Activated T-helper 2 cell treated with anti-CD3 and anti-CD28 coated beads, Interferon-gamma antibody, Interleukin-2, Interleukin-4, amounts not matched to agents 10 μg/mL and 5 μg/mL and 100 μg/mL, durations not matched to agents 14 hours and 24 hours and 36 hours (primary cell): ENCODE results near the gene PSG1. TPM values are rescaled to one million over a fixed set of nuclear protein-coding genes. Genes with fewer than 3 reads are reported as not detected.
"Not testable (repeated sequence)": the region's sequence is repeated elsewhere in the genome, so short reads cannot be mapped to it uniquely, and the experiment has no call there.

Experiments
- DNase-seq: peaks from one replicate; pipeline ENCODE4 v3.0.0; 2021; ENCODE audit warnings: low spot score
- H3K27ac Mint-ChIP-seq: one replicate; pipeline ENCODE4 v1.8.0; 2021; ENCODE audit warnings: mixed read lengths
- H3K27me3 Mint-ChIP-seq: one replicate; pipeline ENCODE4 v1.8.0; 2021; ENCODE audit warnings: low read depth, mixed read lengths
- H3K36me3 Mint-ChIP-seq: one replicate; pipeline ENCODE4 v1.8.0; 2021; ENCODE audit warnings: low read depth, mixed read lengths
- H3K4me1 Mint-ChIP-seq: one replicate; pipeline ENCODE4 v1.8.0; 2021; ENCODE audit warnings: low read depth, mixed read lengths
- H3K4me3 Mint-ChIP-seq: one replicate; pipeline ENCODE4 v1.8.0; 2021; ENCODE audit warnings: low read depth, mild to moderate bottlenecking, moderate library complexity, mixed read lengths
- H3K9me3 Mint-ChIP-seq: one replicate; pipeline ENCODE4 v1.8.0; 2021; ENCODE audit warnings: mixed read lengths
- intact Hi-C: fragments of 100-400 bp; cut with micrococcal nuclease; formaldehyde crosslinking; loops from one replicate; pipeline ENCODE4 v1.15.1; 2023
- total RNA-seq: library from RNA; stranded (reverse); gene quantifications from 2 replicates; pipeline ENCODE4 v1.2.3, GENCODE V29; 2022

Gene PSG1
- total RNA-seq, 1 donor from 2014 or later: not detected

DNA sequence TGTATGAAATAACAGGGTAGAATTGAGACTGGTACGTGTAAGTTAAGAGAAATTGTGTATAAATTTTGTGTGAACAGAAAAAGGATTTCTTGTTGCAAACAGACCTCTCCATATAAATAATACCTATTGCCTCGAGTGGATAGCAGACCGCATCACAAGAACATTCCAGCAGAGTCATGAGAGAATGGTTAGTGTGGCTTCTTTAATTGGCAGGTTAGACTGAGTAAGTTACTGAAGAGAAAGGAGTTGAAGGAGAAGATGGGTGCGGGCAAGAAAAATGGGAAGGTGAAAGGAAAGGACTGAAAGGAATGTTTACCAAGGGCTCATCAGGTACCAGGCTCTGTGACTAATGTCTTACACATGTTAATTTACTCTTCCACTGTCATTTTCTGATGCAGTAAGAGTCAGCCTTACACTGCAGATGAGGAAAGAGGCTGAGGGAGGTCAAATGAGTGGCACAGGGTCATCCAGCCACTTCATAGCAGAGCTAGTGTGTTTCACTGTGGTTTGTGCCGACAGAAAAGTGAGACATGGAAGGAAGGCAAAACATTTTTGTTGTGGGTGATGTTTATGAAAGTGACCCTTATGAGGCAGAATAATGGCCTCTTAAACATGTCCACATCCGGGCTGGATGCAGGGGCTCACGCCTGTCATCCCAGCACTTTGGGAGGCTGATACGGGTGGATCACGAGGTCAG is 46.6 kb downstream of the PSG1 start:
- intact Hi-C loops, H3K27me3 Mint-ChIP-seq, H3K9me3 Mint-ChIP-seq, H3K36me3 Mint-ChIP-seq, H3K4me1 Mint-ChIP-seq, H3K4me3 Mint-ChIP-seq, DNase-seq, H3K27ac Mint-ChIP-seq: not testable (repeated sequence)

GRCh38 chr19:42832023-42832680 is 47.4 kb downstream of the PSG1 start:
- H3K4me1 Mint-ChIP-seq, H3K27ac Mint-ChIP-seq, H3K27me3 Mint-ChIP-seq, H3K4me3 Mint-ChIP-seq, H3K9me3 Mint-ChIP-seq, DNase-seq, intact Hi-C loops, H3K36me3 Mint-ChIP-seq: not testable (repeated sequence)

DNA sequence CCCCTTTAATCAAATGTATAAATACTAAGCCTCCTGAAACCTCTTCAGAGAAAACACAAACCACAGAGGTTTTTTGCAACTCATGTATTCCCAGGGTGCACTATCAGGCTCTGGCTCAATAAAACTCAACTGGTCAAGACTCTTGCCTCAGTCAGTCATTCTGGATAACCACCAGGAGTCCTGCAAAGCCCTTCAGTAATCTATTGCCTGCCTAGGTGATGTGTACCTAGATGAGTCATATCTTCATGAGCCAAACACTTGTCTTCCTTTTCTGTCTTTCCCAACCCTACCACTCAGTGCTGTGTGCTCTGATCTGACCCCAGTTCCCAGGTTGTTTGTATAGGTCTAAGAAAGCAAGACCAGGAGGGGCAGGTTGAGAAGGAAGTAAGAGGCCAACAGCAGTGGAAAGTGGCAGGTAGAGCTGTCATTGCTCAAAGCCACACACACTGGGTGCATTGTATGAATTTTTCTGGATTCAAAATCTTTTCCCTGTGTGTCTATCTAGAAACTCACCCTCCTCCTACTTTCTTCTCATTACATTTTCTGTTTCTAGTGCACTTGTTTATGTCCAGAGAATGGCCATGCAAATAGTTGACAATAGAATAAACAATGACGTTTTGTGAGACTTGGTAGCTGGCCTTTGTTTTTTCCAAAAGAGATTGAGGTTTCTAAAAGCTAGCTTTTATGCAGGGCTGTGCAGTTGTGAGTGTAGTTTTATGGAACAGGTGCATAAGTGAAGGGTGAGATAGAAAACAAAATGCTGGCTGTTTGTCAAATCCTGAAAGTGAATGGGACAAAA is 48.1 kb downstream of the PSG1 start:
- no peak overlapping the region for H3K4me3 Mint-ChIP-seq
- no peak overlapping the region for H3K27ac Mint-ChIP-seq
- H3K36me3 Mint-ChIP-seq: no peaks in the 10 kb centered on the region
- no peaks in the 10 kb centered on the region for H3K4me1 Mint-ChIP-seq
- no peaks in the 10 kb centered on the region for H3K9me3 Mint-ChIP-seq
- no peaks in the 10 kb centered on the region for H3K27me3 Mint-ChIP-seq
- no peak for DNase-seq
- intact Hi-C loops: no loop called here

DNA sequence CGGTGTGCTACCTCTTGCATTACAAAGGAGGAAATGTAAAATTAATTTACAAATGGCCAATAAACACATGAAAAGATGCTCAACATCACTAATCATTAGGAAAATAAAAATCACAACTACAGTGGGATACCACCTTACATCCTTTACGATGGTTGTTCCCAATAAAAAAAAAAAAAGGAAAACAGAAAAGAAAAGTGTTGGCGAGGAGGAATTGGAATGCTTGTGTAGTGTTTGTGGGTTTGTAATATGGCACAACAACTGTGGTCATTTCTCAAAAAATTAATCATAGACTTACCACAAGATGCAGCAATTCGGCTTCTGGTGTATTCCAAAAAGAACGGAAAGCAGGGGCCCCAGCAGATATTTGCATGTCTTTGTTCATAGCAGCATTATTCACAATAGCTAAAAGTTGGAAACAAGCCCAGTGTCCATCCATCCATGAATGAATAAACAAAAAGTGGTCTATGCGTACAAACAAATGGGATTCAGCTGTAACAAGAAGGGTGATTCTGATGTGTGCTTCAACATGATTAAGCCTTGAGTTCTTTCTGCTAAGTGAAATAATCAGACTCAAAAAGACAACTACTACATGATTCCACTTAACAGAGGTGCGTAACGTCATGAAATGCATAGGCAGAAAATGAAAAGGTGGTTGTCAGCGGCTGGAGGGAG is 58.1 kb downstream of the PSG1 start:
- H3K36me3 Mint-ChIP-seq, H3K9me3 Mint-ChIP-seq, DNase-seq, H3K4me1 Mint-ChIP-seq, H3K27ac Mint-ChIP-seq, H3K4me3 Mint-ChIP-seq, intact Hi-C loops, H3K27me3 Mint-ChIP-seq: not testable (repeated sequence)

- H3K9me3 Mint-ChIP-seq, H3K4me3 Mint-ChIP-seq, H3K36me3 Mint-ChIP-seq, H3K27ac Mint-ChIP-seq, intact Hi-C loops, H3K27me3 Mint-ChIP-seq, H3K4me1 Mint-ChIP-seq, DNase-seq: not testable (repeated sequence)
Observed at GRCh38 chr19:42819960-42820650, 59.4 kb downstream of the PSG1 start.

DNA sequence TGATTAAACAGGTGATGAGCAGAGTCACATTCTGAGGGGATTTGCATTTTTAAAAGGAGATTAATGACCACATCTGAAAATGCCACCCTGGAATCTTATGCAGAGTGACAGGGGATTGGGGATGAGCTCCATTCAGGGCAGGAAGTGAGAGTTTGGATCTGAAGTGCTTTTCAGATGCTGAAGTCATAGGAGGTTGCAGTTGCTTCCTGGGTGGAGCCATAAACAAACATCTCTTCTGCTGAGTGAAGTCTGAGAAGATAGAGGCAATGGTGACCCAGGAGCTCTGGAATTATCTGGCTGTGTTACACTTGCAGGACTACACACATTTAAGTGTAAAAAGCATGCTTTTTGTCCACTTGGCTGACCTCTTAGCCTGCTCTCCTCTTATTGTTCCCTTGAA is 62.6 kb downstream of the PSG1 start:
- Mint-ChIP-seq H3K27me3 (no peaks in the 10 kb centered on the region), H3K27ac (no peak overlapping the region), H3K9me3 (no peaks in the 10 kb centered on the region), H3K36me3 (no peaks in the 10 kb centered on the region), H3K4me3 (no peak overlapping the region), H3K4me1 (no peaks in the 10 kb centered on the region)
- intact Hi-C loops: no loop called here
- DNase-seq: no peak

Other genes with a start within 250 kb of the PSG1 start
- not detected in 2 replicates for gene PSG3, start 139.2 kb downstream of the PSG1 start, total RNA-seq
- not detected in 2 replicates for gene PSG8, start 114.0 kb downstream of the PSG1 start, total RNA-seq
- not detected in 2 replicates for gene PSG6, start 38.2 kb upstream of the PSG1 start, total RNA-seq
- not detected in 2 replicates for gene PSG7, start 57.5 kb upstream of the PSG1 start, total RNA-seq
- gene PSG11, start 146.8 kb upstream of the PSG1 start, total RNA-seq: not detected in 2 replicates
- not detected in 2 replicates for gene PSG2, start 203.0 kb upstream of the PSG1 start, total RNA-seq